ENCODE data around the gene MPI.
"Not testable (repeated sequence)": the region's sequence is repeated elsewhere in the genome, so short reads cannot be mapped to it uniquely, and the experiment has no call there.

MPI gene

GRCh38 chr15:74864296-74864695 lies 25.5 kb upstream of the MPI start:
- no peak for DNase-seq

- no peak for DNase-seq
Observed at GRCh38 chr15:74865316-74865715, 24.5 kb upstream of the MPI start.

DNA sequence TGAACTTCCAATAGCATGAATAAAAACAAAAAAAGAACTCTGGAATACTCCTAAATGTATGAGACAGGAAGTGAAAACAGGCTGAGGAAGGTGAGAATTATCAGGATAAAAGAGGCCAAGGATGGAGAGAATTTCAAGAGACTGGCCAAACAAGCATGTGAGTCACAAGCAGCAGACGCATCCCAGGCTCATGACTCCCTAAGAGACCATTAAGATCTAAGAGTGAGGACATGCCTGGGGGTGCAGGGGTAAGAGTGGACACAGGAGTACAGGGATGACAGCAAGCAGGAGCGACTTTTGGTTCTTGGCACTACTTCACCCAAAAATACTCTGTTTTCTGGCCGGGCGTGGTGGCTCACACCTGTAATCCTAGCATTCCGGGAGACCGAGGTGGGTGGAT lies 23.8 kb upstream of the MPI start:
- no peak for DNase-seq

DNA sequence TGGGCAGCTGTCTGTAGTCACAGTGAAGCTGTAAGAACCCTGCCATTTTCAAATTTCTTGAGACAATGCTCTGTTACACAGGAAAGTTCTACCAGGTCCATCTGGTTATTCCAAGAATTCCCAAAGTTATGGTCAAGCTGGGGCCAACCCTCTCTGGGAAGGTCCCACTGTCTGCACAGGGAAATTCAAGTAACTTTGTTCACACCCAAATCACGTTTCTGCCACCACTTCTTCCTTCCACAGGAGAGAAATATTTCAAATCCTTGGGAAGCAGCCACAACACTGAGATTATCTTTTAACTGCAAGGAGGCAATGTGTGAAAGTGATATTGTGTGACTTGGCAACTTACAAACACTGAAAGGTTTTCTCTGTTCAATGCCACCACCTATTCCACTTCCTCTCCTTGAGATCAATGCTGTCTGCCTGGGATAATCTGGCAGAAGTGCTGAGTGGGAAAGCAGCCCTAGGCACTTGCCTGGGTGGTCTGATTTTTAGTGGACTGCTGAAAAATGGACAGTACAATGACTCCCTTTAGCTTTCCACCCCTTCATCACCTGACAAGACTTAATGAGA lies 22.3 kb upstream of the MPI start:
- no peak for DNase-seq

DNA sequence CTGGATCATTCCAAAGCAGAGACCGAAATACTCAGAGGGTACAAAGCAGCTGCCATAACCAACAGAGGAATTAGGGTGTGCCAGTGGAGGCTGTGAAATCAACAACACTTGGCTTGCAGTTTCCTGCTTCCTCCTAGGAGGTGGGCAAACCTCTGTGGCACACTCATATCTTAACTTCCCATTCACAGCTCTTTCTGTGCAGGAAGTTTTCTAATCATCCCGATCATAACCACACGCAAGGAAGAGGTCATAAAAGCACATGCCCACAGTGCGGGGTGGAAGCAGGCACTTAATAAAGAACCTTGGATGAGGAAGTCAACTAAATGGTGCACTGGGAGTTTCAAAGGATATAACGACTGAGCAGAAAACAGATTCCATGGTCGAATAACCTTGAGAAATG lies 21.8 kb upstream of the MPI start:
- DNase-seq = no peak

DNA sequence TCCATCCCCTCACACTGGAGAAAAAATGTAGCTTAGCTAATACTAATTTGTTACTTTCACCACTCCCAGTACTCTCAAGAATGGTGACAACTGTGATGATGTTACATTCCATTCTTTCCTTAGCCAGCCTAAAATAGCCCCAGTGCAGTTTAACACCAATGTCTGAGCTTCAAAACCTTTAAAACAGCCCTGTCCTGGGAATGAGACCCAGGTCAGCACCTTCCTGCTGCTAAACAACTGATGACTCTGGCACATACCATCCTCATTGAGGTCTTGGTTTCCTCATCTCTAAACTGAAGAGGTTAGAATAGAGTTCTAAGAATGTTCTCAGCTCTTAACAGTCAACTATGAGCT lies 20.5 kb upstream of the MPI start:
- DNase-seq = no peak

DNA sequence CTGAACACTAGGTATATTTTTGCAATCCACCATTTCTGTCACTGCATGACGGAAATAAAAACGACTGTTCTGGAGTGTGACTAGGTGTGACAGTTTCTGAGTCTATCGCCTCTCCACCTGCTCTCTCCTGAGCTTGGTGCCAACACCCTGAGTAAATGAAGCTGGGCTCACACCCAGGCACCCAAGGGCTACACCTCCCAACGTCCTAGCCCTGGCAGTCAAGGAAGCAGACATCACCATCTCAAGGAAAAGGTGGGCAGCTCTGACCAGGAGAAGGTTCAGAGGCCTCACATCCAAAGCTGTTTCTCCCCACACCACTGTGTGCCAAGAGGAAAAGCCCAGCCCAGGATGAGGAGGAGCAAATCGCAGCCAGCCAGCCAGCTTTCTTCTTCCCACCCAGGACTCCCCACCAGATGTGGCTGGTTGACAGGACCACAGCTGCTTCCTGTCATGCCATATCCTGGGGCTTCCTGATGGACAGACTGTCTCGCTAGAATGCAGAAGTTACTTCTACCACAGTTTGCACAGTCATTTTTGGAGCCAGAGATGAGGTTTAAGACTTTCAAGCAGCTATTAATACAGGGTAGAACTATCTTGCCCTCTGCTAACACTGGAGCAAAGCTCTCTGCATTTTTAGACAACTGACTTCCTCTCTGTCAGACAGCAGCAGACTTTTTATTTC lies 20.0 kb upstream of the MPI start:
- no peak for DNase-seq

- no peak for DNase-seq
Observed at GRCh38 chr15:74870436-74871215, 19.2 kb upstream of the MPI start.

- DNase-seq = no peak
Observed at GRCh38 chr15:74872702-74873035, 17.2 kb upstream of the MPI start.

DNA sequence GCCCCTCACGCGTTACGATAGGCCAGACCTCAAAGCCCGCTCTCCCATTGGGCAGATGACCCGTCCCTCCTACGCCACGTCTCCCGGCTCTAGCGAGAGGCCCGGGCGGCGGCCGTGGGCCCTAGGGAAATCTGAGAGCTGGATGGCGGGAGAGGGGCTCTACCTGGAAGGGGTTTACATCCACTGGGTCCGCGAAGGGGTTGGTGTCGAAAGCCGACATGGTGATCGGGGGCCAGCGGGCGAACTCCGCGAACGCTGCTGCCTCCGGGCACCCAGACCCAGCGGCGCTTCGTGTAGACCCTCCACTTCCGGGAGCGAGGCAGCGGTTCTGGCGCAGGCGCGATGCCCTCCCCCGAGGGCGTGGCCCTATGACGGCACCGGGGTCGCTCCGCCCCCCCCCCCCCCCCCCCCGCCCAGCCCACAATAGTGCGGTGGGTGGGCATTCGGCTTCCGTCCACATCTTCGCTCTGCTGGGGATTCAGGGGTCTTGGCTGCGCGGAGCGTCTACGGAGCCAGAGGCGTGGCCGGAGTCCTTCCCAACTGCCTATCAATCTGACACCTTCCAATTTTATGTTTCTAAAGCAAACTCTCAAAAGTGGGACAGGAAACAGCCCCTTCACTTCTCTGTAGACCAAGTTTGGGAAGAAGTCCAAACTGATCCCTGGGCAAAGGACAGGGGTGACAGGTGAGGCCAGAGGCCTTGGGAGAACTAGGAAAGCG lies 16.6 kb upstream of the MPI start, which contains the start of gene SCAMP2:
TSS of gene SCAMP2 (minus strand) at position 330 of the 720 bp plus-strand sequence. CDS start at position 220, 110 bp downstream.
- peak; percentile 42 for DNase-seq

DNA sequence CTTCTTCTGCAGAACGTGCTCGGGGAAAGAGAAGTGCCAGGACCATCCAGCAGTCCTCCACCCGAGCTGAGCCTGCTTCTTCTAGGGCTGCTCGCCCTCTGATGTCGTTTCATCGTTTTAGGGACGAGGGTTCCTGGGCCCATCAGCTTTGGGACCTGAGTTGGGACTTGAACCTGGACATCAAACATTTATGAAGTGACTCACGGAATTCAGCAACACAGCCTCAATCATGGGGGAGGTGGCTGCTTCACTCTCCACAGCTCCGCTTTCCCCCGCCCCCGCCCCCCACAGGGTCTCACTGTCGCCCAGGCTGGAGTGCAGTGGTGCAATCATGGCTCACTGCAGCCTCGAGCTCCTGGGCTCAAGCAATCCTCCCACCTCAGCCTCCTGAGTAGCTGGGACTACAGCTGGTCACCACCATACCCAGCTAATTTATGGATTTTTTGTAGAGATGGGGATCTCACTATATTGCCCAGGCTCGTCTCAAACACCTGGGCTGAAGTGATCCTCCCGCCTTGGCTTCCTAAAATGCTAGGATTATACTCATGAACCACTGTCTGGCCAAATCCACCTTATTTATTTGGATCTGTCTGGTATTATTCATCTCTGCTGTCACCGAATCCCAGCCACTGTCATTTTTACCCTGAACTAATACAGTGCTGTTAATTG lies 16.0 kb upstream of the MPI start:
- DNase-seq = peak; percentile 2

GRCh38 chr15:74878273-74878672 lies 11.6 kb upstream of the MPI start:
- DNase-seq = no peak

DNA sequence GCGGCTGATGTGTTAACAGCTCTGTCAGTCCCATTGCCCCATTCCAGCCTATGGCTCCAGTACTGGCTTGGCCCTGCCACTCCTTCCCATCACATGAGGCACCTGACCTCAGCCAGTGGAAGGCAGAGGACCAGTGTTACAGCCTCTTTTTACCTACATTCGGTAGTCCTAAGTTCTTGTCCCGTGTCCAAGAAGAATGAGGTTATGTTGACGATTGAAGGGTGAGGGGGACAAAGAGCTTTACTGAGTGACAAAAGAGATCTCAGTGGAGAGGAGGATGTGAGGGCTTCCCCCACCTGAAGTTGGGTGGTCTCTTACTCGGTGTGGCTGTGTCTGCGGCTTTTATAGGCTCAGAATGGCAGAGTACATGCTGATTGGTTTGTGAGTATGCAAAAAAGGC lies 7.3 kb upstream of the MPI start:
- DNase-seq = no peak

DNA sequence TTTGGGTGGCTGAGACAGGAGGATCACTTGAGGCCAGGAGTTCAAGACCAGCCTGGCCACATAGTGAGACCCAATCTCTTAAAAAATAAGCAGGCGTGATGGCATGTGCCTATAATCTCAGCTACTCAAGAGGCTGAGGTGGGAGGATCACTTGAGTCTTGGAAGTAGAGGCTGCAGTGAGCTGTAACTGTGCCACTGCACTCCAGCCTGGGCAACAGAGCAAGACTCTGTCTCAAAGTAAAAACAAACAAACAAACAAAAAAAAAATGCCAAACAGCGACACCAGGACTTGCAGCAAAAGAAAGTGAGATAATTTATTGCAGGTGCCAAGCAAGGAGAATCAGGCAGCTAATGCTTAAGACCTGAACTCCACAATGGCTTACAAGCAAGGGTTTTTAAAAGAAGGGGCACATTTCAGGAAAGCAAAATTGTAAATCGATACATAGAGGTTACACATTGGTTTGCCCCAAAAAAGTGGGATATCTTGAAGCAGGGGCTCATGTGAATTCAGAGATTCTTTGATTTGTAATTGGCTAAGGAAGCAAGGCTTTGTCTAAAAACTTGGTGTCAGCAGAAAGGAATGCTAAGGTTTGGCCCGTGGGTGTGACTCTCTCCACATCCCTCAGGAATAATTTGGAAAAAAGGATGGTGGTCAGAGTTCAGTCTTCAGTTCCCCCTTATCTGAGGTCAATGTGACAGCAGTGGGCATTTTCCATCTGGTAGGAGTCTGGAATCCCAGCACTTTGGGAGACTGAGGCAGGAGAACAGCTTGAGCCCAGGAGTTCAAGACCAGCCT lies 5.2 kb upstream of the MPI start:
- DNase-seq = no peak

- no peak for DNase-seq
Observed at GRCh38 chr15:74885461-74885860, 4.4 kb upstream of the MPI start.

DNA sequence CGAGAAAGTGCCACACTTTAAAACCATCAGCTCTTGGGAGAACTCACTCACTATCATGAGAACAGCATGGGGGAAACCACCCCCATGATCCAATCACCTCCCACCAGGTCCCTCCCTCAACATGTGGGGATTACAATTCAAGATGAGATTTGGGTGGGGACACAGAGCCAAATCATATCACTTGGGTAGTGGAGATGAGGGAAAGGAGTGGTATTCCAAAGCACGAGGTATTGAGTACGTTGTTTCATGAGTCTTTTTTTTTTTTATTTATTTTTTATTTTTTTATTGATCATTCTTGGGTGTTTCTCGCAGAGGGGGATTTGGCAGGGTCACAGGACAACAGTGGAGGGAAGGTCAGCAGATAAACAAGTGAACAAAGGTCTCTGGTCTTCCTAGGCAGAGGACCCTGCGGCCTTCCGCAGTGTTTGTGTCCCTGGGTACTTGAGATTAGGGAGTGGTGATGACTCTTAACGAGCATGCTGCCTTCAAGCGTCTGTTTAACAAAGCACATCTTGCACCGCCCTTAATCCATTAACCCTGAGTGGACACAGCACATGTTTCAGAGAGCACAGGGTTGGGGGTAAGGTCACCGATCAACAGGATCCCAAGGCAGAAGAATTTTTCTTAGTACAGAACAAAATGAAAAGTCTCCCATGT lies 2.2 kb upstream of the MPI start:
- DNase-seq = not testable (repeated sequence)

DNA sequence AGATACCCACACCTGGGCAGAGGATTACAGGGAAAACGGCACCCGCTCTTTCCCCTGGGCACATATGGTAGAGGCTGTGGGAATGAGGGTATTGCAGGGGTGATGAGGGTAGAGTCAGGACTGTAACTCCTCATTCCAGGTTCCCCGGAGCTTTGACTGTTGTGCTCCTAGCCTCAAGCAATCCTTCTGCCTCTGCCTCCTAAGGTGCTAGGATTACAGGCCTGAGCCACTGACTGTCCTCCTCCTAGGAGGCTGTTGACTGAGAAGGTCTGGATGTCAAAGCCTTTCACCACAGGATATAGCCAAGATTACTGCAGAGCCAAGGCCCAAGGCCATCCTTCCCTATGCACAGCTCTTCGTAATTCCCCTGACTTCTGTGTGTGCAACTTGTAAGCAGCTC lies 1.1 kb upstream of the MPI start:
- DNase-seq = no peak

DNA sequence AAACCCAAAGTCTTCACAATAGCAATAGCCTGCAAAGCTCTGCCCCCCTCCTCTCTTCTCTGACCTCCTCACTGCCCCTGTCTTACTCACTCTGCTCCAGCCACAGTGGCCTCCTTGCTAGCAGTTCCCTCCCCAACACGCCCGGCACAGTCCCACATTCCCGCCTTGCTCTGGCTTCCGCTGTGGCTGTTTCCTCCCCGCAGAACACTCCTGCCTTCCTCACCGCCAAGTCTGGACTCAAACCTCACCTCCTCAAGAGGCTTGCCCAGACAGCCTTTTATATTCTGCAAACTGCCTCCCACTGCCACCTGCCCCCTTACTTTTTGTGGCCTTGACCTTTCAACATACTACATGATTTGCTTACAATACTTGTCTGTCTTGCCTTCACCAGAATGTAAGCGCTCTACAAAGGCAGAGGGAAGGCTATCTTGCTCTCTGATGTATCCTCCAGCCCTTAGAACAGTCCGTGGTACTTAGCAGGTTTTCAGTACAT lies 406 bp upstream of the MPI start:
- DNase-seq = no peak

- no peak for DNase-seq
Observed at GRCh38 chr15:74890665-74890960, 771 bp downstream of the MPI start.

- no peak for DNase-seq
Observed at GRCh38 chr15:74891469-74891868, 1.6 kb downstream of the MPI start.

- DNase-seq = no peak
Observed at GRCh38 chr15:74892313-74892712, 2.5 kb downstream of the MPI start.

GRCh38 chr15:74892931-74893330 lies 3.1 kb downstream of the MPI start:
- no peak for DNase-seq

Measured in DMS153 (cell line).